ENCODE measurements around the gene VIPAS39. TPM values are rescaled to one million over a fixed set of nuclear protein-coding genes. Genes with fewer than 3 reads are reported as not detected.

The VIPAS39 gene
- total RNA-seq, 1 experiment from 2014 or later = 16.8 TPM

DNA sequence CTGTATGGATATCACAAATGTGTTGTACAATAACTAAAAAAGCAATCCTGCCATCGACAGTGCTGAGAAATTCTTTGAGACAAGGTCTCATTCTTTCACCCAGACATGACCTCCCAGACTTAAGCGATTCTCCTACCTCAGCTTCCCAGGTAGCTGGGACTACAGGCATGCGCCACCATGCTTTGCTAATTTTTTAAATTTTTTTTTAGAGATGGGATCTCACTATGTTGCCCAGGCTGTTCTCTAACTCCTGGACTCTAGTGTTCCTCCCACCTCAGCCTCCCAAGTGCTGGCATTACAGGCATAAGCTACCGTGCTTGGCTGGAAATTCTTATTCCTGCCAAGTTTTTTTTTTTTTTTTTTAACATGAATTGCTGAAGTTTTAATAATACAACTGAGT is 17.5 kb downstream of the VIPAS39 start:
- no peak for ATAC-seq
- no peak overlapping the region for H2AFZ ChIP-seq (ENCODE audit: low read depth, low read length, poor library complexity, severe bottlenecking)
- no peaks in the 10 kb centered on the region for H3K9me2 ChIP-seq (ENCODE audit: insufficient read depth)
- no peaks in the 10 kb centered on the region for H3K27me3 ChIP-seq (ENCODE audit: insufficient read depth, low read length)
- H3K4me3 ChIP-seq (replicated peaks in 1 of 2; ENCODE audit: low read depth in 1 of 2, low read length in 2 of 2) = no peak overlapping the region
- intact Hi-C loops (cut with micrococcal nuclease) = no loop called here
- no peak overlapping the region for H3K27ac ChIP-seq (ENCODE audit: low read depth, low read length)
- H3K4me2 ChIP-seq (ENCODE audit: low read length) = no peak overlapping the region
- no peak overlapping the region for H3K9ac ChIP-seq (ENCODE audit: low read length)
- BruUV-seq (replicated peaks) = no TSS peak
- TF ChIP-seq, protein P1, sequence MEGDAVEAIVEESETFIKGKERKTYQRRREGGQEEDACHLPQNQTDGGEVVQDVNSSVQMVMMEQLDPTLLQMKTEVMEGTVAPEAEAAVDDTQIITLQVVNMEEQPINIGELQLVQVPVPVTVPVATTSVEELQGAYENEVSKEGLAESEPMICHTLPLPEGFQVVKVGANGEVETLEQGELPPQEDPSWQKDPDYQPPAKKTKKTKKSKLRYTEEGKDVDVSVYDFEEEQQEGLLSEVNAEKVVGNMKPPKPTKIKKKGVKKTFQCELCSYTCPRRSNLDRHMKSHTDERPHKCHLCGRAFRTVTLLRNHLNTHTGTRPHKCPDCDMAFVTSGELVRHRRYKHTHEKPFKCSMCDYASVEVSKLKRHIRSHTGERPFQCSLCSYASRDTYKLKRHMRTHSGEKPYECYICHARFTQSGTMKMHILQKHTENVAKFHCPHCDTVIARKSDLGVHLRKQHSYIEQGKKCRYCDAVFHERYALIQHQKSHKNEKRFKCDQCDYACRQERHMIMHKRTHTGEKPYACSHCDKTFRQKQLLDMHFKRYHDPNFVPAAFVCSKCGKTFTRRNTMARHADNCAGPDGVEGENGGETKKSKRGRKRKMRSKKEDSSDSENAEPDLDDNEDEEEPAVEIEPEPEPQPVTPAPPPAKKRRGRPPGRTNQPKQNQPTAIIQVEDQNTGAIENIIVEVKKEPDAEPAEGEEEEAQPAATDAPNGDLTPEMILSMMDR (IDR thresholded peaks at IDR 0.05 in 2 of 3, conservative IDR thresholded peaks at IDR 0.05 in 1 of 3; ENCODE audit: borderline replicate concordance in 1 of 3, insufficient read depth in 1 of 3, low read depth in 2 of 3, low read length in 2 of 3) = no peak
- TF ChIP-seq EGR1 (IDR thresholded peaks at IDR 0.05; ENCODE audit: low read depth) = no peak
- TF ChIP-seq YY1 (IDR thresholded peaks at IDR 0.05; ENCODE audit: extremely low read depth, insufficient replicate concordance, low read depth, low read length) = no peak
- TF ChIP-seq RAD21 (IDR thresholded peaks at IDR 0.05; ENCODE audit: low read depth) = no peak
- no peak for TF ChIP-seq ZNF274 (IDR thresholded peaks at IDR 0.05; ENCODE audit: low read depth, low read length)
- no peak for TF ChIP-seq TCF7L2 (IDR thresholded peaks at IDR 0.05; ENCODE audit: borderline replicate concordance, extremely low read depth, insufficient read depth, insufficient read length)
- no peak for TF ChIP-seq SRF (IDR thresholded peaks at IDR 0.05; ENCODE audit: low read depth)
- POLR2A ChIA-PET = no interaction called here
- H3K79me2 ChIP-seq (ENCODE audit: insufficient read depth, low read length) = no peaks in the 10 kb centered on the region
- H3K4me1 ChIP-seq (ENCODE audit: control insufficient read depth in 1 of 2, insufficient read depth in 2 of 2, low read length in 2 of 2) = no peaks in the 10 kb centered on the region
- no peaks in the 10 kb centered on the region for H3K9me3 ChIP-seq (ENCODE audit: control insufficient read depth in 1 of 2, insufficient read depth in 1 of 2, low read depth in 1 of 2, low read length in 2 of 2)
- no peak for DNase-seq (ENCODE audit: low read depth, low spot score)
- RAD21 ChIA-PET (ENCODE audit: low non-redundant PET in 1 of 2, low total read pairs in 2 of 2, uncharacterized antibody in 2 of 2, unreplicated experiment in 2 of 2) = no interaction called here
- peaks cover 16 to 31% of the 10 kb centered on the region in 2 experiments; a peak in 3 of 4 replicates for H3K36me3 ChIP-seq (ENCODE audit: control insufficient read depth in 1 of 2, insufficient read depth in 2 of 2, low read length in 2 of 2)
- H4K20me1 ChIP-seq (ENCODE audit: insufficient read depth) = no peaks in the 10 kb centered on the region
- CTCF ChIA-PET = no interaction called here

DNA sequence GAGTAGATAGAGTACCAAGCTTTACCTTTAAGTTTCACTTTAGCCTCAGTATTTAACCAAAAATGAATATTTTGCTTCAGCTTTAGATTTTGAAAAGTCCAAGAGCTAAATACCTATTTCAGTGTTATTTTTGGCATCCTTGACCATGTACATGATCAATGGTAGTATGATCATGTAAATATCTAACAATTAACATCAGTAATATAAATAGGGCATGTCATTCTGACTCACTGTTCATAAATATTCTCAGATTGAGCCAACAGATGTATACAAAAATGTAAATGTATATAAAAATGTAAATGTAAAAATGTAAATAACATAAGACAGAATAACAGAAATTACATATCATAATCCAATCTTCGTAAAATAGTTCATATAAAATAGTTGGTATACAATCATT is 18.8 kb downstream of the VIPAS39 start:
- no peak for ATAC-seq
- ChIA-PET RAD21 (ENCODE audit: low non-redundant PET in 1 of 2, low total read pairs in 2 of 2, uncharacterized antibody in 2 of 2, unreplicated experiment in 2 of 2) (no interaction called here), POLR2A (no interaction called here), CTCF (no interaction called here)
- Histone ChIP-seq H3K9me2 (ENCODE audit: insufficient read depth) (no peaks in the 10 kb centered on the region), H3K4me3 (replicated peaks in 1 of 2; ENCODE audit: low read depth in 1 of 2, low read length in 2 of 2) (no peak overlapping the region), H4K20me1 (ENCODE audit: insufficient read depth) (no peaks in the 10 kb centered on the region), H3K36me3 (ENCODE audit: control insufficient read depth in 1 of 2, insufficient read depth in 2 of 2, low read length in 2 of 2) (peaks cover 16 to 33% of the 10 kb centered on the region in 2 experiments; a peak in 3 of 4 replicates), H3K4me1 (ENCODE audit: control insufficient read depth in 1 of 2, insufficient read depth in 2 of 2, low read length in 2 of 2) (no peaks in the 10 kb centered on the region), H3K9me3 (ENCODE audit: control insufficient read depth in 1 of 2, insufficient read depth in 1 of 2, low read depth in 1 of 2, low read length in 2 of 2) (no peaks in the 10 kb centered on the region), H2AFZ (ENCODE audit: low read depth, low read length, poor library complexity, severe bottlenecking) (no peak overlapping the region), H3K9ac (ENCODE audit: low read length) (no peak overlapping the region), H3K4me2 (ENCODE audit: low read length) (no peak overlapping the region), H3K27ac (ENCODE audit: low read depth, low read length) (no peak overlapping the region), H3K27me3 (ENCODE audit: insufficient read depth, low read length) (no peaks in the 10 kb centered on the region), H3K79me2 (ENCODE audit: insufficient read depth, low read length) (no peaks in the 10 kb centered on the region)
- DNase-seq (ENCODE audit: low read depth, low spot score) = no peak
- intact Hi-C loops (cut with micrococcal nuclease) = no loop called here
- BruUV-seq (replicated peaks) = no TSS peak
- no peak for TF ChIP-seq SP1 (IDR thresholded peaks at IDR 0.05; ENCODE audit: low read depth)
- TF ChIP-seq, protein P2, sequence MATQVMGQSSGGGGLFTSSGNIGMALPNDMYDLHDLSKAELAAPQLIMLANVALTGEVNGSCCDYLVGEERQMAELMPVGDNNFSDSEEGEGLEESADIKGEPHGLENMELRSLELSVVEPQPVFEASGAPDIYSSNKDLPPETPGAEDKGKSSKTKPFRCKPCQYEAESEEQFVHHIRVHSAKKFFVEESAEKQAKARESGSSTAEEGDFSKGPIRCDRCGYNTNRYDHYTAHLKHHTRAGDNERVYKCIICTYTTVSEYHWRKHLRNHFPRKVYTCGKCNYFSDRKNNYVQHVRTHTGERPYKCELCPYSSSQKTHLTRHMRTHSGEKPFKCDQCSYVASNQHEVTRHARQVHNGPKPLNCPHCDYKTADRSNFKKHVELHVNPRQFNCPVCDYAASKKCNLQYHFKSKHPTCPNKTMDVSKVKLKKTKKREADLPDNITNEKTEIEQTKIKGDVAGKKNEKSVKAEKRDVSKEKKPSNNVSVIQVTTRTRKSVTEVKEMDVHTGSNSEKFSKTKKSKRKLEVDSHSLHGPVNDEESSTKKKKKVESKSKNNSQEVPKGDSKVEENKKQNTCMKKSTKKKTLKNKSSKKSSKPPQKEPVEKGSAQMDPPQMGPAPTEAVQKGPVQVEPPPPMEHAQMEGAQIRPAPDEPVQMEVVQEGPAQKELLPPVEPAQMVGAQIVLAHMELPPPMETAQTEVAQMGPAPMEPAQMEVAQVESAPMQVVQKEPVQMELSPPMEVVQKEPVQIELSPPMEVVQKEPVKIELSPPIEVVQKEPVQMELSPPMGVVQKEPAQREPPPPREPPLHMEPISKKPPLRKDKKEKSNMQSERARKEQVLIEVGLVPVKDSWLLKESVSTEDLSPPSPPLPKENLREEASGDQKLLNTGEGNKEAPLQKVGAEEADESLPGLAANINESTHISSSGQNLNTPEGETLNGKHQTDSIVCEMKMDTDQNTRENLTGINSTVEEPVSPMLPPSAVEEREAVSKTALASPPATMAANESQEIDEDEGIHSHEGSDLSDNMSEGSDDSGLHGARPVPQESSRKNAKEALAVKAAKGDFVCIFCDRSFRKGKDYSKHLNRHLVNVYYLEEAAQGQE (IDR thresholded peaks at IDR 0.05; ENCODE audit: low read depth) = no peak
- TF ChIP-seq EZH2phosphoT487 (IDR thresholded peaks at IDR 0.05; ENCODE audit: borderline replicate concordance) = no peak
- TF ChIP-seq ZFX (IDR thresholded peaks at IDR 0.05) = no peak
- TF ChIP-seq, protein P1 (IDR thresholded peaks at IDR 0.05 in 2 of 3, conservative IDR thresholded peaks at IDR 0.05 in 1 of 3; ENCODE audit: borderline replicate concordance in 1 of 3, insufficient read depth in 1 of 3, low read depth in 2 of 3, low read length in 2 of 3) = no peak
- no peak for TF ChIP-seq CBX3 (IDR thresholded peaks at IDR 0.05; ENCODE audit: low read depth)
